WTC11 (cell line): ENCODE results near the gene OR2A2.

Experiments
- ATF1 ChIP-seq: sonication (generic); formaldehyde crosslinking; IDR thresholded peaks from 2 replicates; pipeline ENCODE4 v1.8.1; 2023; ENCODE audit warnings: mild to moderate bottlenecking, moderate library complexity, missing genetic modification reagents
- ATF3 ChIP-seq: sonication (generic); formaldehyde crosslinking; conservative IDR thresholded peaks from 2 replicates; pipeline ENCODE4 v1.8.1; 2022; ENCODE audit warnings: mild to moderate bottlenecking, missing genetic modification reagents
- CBFB ChIP-seq: sonication (generic); formaldehyde crosslinking; IDR thresholded peaks from 2 replicates; pipeline ENCODE4 v1.8.1; 2022; ENCODE audit warnings: mild to moderate bottlenecking, low read depth, missing genetic modification reagents
- CREB1 ChIP-seq: sonication (generic); formaldehyde crosslinking; IDR thresholded peaks from 2 replicates; pipeline ENCODE4 v1.8.0; 2023; ENCODE audit warnings: mild to moderate bottlenecking, missing genetic modification reagents
- FOXP4 ChIP-seq: sonication (generic); formaldehyde crosslinking; IDR thresholded peaks from 2 replicates; pipeline ENCODE4 v1.8.0; 2022; ENCODE audit warnings: mild to moderate bottlenecking, missing genetic modification reagents
- JUN ChIP-seq: sonication (generic); formaldehyde crosslinking; IDR thresholded peaks from 2 replicates; pipeline ENCODE4 v1.8.0; 2023; ENCODE audit warnings: mild to moderate bottlenecking, missing genetic modification reagents
- KAT7 ChIP-seq: sonication (generic); formaldehyde crosslinking; IDR thresholded peaks from 2 replicates; pipeline ENCODE4 v1.8.1; 2023; ENCODE audit warnings: missing genetic modification reagents, mild to moderate bottlenecking, borderline replicate concordance
- NFE2L1 ChIP-seq: sonication (generic); formaldehyde crosslinking; IDR thresholded peaks from 2 replicates; pipeline ENCODE4 v1.8.1; 2023; ENCODE audit warnings: missing genetic modification reagents
- ZBTB43 ChIP-seq: sonication (generic); formaldehyde crosslinking; IDR thresholded peaks from 2 replicates; pipeline ENCODE4 v1.8.1; 2023; ENCODE audit warnings: mild to moderate bottlenecking, missing genetic modification reagents
- ZNF263 ChIP-seq: sonication (generic); formaldehyde crosslinking; IDR thresholded peaks from 2 replicates; pipeline ENCODE4 v1.8.1; 2022; ENCODE audit warnings: low read depth, mild to moderate bottlenecking, moderate library complexity, missing genetic modification reagents
- ZNF512 ChIP-seq: sonication (generic); formaldehyde crosslinking; IDR thresholded peaks from 2 replicates; pipeline ENCODE4 v1.8.1; 2022; ENCODE audit warnings: missing genetic modification reagents, borderline replicate concordance
- TF ChIP-seq, protein P1 (sequence below): fragments of 200-600 bp; IDR thresholded peaks from 2 replicates; pipeline ENCODE4 v1.8.0; 2022; ENCODE audit warnings: antibody characterized with exemption

GRCh38 chr7:144090667-144091066 lies 18.7 kb upstream of the OR2A2 start:
- TF ChIP-seq ATF3 (CRISPR knock-in tag) (no peak), ZNF512 (CRISPR knock-in tag) (no peak), KAT7 (no peak), FOXP4 (CRISPR knock-in tag) (no peak), CREB1 (no peak), JUN (CRISPR knock-in tag) (no peak), ATF1 (no peak), ZNF263 (CRISPR knock-in tag) (no peak), ZBTB43 (CRISPR knock-in tag) (no peak), CBFB (no peak), NFE2L1 (CRISPR knock-in tag) (no peak)
- TF ChIP-seq, protein P1, sequence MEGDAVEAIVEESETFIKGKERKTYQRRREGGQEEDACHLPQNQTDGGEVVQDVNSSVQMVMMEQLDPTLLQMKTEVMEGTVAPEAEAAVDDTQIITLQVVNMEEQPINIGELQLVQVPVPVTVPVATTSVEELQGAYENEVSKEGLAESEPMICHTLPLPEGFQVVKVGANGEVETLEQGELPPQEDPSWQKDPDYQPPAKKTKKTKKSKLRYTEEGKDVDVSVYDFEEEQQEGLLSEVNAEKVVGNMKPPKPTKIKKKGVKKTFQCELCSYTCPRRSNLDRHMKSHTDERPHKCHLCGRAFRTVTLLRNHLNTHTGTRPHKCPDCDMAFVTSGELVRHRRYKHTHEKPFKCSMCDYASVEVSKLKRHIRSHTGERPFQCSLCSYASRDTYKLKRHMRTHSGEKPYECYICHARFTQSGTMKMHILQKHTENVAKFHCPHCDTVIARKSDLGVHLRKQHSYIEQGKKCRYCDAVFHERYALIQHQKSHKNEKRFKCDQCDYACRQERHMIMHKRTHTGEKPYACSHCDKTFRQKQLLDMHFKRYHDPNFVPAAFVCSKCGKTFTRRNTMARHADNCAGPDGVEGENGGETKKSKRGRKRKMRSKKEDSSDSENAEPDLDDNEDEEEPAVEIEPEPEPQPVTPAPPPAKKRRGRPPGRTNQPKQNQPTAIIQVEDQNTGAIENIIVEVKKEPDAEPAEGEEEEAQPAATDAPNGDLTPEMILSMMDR = no peak
